Stimulated activated CD4-positive, alpha-beta T cell treated with anti-CD3 and anti-CD28 coated beads, Interleukin-1b, Interleukin-23, amount 100 ng/mL, for 24 hours (primary cell): ENCODE data around the gene ZDHHC3.
"Not testable (repeated sequence)": the region's sequence is repeated elsewhere in the genome, so short reads cannot be mapped to it uniquely, and the experiment has no call there.

Source experiments
- DNase-seq, 4 experiments: peaks; one replicate each; pipeline ENCODE4 v3.0.0-alpha.2; 2020; ENCODE audit warnings: low read depth in 4 of 4, low spot score in 1 of 4

Gene ZDHHC3

GRCh38 chr3:44966795-44967278 is 9.1 kb downstream of the ZDHHC3 start:
- no peak for DNase-seq

DNA sequence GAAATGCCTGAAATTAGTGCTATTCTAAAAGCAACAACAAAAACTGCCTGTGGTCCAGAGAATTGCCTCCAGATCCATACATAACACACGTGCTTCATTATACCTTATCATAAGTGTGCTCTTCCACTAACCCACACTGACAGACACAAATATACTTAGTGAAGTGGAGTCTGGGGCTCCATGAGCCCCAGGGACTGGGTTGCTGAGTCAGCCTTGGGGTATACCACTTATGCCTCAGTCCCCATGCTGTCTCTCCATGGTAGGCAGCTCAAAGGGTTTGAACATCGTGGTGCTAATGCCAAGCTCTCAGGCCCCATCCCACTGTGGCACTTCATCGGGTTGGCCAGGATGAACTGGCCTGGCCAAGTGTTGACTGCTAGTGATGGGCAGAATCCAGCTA is 10.8 kb downstream of the ZDHHC3 start:
- DNase-seq, result no peak

GRCh38 chr3:44963571-44964325 is 12.2 kb downstream of the ZDHHC3 start:
- no peak for DNase-seq

DNA sequence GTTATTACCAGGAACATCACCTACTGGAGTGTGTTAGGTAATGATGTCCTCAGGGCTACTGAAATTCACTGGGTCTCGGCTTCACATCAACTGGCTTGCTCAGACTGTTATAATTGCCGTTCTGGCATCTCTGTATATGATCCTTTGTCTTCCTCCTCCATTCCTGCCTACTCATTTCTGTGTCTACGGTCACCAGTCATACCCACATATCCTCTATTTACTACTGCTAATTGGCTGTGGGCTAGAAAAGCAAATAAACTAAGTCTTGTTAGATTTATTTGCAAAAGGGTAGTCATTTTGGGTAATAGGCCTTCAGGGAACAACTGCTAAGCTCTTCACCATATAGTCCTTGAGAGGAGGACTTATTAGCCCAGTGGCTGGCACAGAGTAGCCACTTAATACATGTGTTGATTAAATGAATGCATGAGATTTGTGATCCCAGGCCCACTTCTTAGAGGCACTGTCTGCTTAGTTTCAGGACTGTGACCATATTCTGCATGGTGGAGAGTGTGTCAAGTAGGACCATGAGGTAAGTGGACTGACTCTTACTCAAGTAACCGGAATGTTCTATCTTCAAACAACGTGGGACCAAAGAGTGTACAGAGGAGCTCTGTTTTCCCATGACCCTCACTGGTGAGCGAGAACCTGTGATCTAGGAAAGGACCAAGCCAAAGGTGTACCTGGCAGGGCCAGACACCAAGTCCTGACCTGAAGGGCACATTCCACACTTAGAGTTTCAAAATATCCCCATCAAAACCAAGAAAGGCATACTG is 13.2 kb downstream of the ZDHHC3 start:
- DNase-seq, result no peak

DNA sequence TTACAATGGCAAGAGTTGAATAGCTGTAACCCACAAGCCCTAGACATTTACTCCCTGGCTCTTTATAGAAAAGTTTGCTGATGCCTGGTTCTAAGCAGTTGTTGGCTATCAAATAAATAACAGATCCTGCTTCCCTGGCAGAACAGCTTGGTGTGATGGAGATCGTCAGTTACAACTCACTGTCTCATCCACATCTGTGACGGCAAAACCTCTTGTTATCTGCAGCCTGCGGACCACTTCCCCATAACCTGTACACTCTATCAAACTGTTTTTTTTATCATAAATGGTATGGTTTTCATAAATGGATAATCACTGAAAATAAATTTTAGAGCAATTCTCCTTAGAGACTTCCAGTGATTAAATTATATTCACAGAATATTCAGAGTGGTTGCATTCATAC is 14.1 kb downstream of the ZDHHC3 start:
- DNase-seq, result no peak

GRCh38 chr3:44960387-44961026 is 15.5 kb downstream of the ZDHHC3 start:
- no peak for DNase-seq

DNA sequence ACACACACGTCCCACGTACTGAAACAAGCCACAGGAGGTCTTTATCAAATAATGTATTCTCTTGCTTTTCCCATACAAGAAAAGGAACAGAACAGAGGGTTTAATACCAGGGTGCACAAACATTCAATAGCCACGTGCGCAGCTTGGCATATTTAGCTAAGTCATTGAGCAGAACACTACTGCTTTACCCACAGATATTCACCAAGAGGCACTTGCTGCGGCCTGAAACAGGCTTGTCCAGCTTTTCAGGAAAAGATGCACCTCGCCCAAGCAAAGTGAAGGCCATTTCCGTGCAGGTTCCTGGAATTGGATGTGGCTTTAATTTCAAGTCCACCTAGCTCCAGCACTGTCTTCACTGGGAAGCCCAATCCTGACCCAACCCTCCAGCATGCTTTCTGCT is 17.6 kb downstream of the ZDHHC3 start:
- no peak for DNase-seq

- DNase-seq, result no peak
Observed at GRCh38 chr3:44957986-44958385, 18.0 kb downstream of the ZDHHC3 start.

DNA sequence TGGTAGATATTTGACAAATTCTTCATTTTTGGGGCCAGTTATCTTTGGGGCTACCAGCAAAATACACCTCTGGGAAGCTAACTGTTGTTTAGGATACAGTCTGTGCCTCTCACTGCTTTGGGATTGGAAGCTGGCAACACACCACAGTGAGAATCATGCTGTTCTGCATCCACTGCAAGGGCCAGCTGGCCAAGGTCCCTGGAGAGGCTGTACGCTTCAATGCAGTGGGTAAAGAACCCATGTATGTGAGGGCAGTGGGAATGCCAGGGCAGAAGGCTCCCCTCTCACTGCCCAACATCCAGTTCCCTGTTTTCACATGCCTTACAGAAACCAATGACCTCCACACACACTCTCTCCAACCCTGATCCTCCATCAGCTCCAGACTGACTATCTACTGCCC is 20.1 kb downstream of the ZDHHC3 start:
- no peak for DNase-seq

- no peak for DNase-seq
Observed at GRCh38 chr3:44954962-44955361, 21.0 kb downstream of the ZDHHC3 start.

DNA sequence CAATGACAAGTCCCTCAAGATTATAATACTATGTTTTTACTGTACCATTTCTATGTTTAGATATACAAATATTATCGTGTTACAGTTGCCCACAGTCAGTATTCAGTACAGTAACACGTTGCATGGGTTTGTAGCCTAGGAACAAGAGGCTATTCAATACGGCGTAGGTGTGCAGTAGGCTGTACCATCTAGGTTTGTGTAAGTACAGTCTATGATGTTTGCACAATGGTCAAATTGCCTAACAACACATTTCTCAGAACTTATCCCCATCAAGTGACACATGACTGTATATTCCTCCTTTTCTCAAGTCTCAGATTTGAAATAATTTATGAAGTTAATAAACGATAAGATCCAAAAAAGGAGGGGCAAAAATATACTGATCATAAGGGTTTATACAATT is 21.7 kb downstream of the ZDHHC3 start:
- DNase-seq, result no peak

DNA sequence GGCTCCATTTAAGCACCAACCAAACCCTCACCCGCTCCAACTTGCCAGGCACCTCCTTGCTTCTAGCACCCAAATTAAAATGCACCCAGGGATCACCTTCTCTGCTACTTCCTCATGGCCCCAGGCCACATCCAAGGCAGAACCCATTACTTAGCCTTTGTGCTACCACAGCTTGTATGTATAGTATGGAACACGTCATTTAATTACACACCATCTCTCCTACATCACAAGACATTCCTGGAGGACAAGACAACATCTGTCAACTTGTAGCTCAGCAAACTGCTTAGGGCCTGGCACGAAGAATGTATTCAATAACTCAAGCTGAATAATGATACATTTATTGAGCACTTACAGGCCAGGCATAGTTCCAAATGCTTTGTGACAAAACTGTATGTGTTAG is 23.3 kb downstream of the ZDHHC3 start:
- no peak for DNase-seq

DNA sequence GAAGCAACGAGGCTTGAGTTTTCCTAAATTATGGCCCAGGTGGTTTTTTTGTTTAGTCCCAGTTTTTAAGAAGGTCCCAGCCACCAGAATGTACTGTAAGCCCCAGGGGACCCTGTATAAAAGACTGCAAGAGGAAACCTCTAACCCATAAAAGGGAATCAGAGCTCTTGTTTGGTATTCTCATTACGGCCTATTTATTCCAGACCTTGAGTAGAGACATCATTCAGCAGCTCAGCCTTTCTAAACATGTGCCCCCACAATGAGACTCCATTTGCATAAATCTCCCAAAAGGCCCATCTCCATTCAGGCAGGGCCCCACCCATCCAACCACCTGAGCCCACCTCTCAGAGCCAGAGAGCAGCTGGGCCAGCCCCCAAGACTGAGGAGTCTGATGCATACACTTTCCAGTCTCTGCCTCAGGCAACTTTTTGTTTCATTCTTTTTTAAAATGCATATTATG is 25.7 kb downstream of the ZDHHC3 start:
- no peak for DNase-seq

GRCh38 chr3:44949770-44950169 is 26.2 kb downstream of the ZDHHC3 start:
- DNase-seq, result not testable (repeated sequence)

DNA sequence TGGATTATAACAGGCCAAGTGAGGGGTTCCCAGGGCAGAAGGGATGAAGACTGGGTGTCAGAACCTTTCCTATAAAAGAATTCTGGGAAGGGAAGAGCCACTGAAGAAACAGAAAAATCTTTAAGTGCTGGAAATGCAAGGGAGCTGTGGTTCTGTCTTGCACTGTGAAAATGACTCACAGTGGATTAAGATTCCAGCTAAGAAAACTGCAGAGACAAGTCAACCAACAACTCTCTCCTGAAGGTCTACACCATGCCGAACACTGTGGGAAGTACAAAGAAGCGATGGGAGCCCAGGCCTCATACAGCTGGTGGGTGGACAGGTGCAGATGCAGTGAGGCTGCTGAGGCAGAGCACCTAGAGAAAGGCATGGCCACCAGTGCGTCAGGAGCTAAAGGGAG is 27.7 kb downstream of the ZDHHC3 start:
- DNase-seq, result no peak

DNA sequence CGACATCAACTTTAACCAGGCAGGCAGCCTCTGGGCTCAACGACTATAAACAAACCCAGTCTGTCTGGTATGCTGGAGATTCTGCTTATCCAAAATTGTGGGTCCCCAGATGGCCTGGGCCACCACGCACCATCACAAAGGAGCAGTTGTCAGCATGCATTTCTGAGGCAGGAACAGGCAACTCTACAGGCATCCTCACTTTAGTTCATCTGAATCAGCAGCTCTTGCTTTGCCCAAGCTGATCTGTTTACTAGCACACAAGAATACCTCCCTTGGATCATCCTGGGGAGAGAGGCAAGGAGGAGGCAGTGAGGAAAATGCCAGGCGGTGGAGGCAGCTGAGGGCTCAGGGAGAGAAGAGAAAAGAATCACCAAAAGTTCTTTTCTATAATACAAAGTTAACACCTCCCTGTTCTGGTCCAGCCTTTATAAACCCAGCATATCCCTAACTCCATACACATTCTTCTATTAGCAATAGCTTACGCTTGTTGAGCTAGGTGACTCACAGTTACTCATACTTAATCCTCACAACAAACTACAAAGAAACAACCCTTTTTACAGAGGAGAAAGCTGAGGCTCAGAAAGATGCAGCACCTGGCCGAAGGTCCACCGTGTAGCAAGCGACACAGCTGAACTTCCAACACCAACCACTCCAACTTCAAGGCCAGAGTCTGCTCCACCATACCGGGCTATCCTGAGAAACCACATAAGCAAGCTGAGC is 33.6 kb downstream of the ZDHHC3 start:
- DNase-seq, result no peak

- DNase-seq, result no peak
Observed at GRCh38 chr3:44939581-44940036, 36.4 kb downstream of the ZDHHC3 start.

- no peak for DNase-seq
Observed at GRCh38 chr3:44932986-44933944, 42.7 kb downstream of the ZDHHC3 start.

DNA sequence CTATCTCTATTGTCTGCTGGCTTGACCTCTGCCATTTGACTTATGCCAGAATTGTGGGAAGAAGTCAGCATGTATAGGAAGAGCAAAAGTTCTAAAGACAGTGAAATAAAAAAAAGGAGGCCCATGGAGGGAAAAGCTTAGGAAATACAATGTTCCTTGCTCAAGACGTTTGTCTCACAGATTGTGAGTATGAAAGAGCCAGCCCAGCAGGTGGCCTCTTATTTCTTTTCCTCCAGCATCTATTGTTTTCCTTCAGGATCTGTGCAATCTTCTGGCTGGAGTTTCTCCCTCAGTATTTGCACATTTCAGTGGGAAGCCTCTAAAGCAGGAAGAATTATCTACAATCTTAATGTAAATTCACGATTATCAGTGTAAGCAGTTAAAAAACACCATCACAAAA is 43.7 kb downstream of the ZDHHC3 start:
- no peak for DNase-seq

DNA sequence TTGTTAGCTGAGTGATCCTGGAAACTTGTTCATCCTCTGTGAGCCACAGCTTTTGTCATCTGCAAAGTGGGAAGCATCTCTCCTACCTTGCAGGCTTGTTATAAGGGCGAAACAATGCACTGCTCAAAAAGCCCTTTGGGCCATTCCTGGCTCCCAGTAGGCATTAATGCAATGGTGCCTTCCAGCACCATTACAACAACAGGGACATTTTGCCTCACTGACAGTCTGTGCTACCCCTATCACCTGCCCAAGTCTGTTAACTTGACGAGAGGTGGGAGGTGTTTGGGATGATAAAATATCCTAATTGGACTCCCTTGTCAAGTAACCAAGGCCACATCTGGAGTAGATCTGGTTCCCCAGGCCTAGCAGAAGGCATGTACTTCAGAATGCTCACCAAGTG is 44.2 kb downstream of the ZDHHC3 start:
- no peak for DNase-seq
